NCI-H1092 (cell line): ENCODE data around the gene MEGF8.

Source experiments
- DNase-seq: peaks from one replicate; lab custom pipeline; 2025; lab: John Stamatoyannopoulos, UW

MEGF8 gene

DNA sequence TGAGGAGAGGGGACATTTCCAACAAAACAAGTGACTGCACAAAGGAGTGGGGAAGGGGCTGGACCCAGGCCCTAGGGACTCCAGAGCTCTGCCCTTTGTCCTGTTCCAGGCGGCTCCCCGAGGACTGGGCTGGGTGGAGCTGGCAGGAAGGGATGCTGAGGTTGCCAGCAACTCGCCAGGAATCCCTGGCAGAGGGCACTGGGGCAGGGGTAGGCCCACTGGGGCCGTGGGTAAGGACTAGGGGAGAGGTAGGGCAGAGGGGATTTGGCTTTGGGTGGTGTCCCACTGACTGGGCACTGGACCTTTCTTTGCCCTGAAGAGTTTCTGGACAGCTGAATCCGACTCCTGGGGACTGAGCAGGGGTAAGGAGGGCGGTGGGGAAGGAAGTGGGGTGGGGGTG is 93.9 kb downstream of the MEGF8 start:
- DNase-seq = no peak

DNA sequence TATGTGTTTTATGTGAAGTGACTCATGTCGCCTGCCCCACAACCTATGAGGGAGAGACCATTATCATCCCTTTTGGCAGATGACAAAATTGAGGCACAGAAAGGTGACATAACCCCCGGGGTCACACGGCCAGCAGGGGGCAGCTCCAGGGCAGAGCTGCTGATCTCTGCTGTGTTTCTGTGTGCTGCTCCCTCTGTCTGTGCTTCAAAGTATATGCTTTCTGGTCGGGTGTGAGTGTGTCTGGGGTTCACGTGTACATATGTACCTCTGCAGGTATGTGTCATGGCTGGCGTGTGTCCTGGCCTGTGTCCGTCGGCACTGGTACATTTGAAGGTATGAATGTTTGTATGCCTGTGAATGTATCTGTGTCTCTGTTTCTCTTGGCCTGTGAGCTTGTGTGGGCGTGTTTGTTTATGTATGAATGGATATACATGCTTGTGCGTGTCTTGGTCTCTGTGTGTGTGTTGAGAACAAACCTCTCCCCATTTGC is 94.7 kb downstream of the MEGF8 start:
- DNase-seq = no peak

DNA sequence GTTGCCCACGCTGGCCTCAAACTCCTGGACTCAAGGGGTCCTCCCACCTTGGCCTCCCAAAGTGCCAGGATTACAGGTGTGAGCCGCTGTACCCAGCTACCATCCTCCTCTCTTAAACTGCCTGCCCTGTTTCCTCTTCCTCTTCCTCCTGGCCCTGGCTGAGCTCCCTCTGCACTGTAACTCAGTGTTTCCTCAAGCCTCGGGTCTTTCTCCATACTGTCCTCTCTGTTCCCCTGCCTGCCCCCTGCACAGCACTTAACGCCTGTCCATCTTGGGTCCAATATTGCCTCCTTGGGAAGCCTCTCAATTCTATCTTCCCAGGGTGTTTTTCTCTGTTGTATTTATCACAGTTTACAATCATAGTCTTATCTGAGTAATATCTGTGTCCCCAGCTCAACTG is 95.7 kb downstream of the MEGF8 start:
- DNase-seq = no peak

DNA sequence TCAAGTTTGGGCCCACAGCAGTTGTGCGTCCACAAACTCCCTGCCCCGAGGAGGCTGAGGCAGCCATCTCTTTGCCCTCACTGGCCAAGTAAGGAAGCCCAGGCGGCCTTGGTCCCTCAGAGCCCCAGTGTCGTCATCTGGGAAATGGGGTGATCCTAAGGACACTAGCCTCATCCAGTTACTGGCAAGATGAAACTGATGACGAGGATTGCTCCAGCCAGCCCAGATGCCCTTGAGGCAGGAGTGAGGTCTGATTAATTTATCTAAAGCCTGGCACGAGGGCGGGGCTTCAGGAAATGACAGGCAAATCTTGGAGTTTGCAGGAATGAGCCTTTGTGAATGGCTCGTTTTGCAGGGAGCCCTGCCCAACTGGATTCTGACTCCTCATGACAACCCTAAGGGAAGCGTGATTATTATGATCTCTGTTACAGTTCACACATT is 96.2 kb downstream of the MEGF8 start:
- no peak for DNase-seq

DNA sequence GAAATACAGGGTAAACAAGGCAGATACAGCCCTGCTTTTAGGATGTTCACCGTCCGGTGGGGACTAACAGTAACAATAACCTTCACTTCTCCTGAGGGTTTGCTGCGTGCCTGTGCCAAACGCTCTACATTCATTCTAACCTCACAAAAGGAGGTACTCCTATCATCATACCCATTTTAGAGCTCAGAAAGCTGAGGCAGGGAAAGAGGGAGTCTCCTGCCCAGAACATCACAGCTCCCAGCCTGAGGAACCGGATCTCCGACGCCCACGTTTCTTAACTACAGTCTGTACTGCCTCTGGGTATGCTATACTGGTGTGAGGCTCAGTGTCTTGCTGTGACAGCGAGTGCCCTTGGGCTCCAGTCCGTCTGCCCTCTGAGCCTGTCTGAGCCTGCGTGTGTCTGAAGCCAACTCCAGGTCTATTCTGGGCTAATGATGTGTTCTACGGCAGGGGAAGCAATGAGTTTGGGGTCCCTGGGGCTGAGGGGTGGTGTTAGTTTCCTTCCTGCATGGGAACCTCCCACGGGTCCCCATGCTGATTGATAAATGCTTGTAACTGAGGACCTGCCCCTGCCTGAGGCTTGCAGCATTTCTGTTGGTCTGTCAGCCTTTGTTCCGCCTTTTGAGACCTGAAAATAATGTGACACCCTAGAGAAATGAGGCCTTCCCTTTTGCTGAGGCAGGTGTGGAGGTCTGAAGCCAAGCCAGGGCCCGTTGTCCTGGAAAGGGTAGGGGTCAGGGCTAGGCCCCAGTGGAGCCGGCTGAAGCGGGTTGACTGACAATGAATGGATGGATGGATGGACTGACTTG is 96.9 kb downstream of the MEGF8 start:
- no peak for DNase-seq

DNA sequence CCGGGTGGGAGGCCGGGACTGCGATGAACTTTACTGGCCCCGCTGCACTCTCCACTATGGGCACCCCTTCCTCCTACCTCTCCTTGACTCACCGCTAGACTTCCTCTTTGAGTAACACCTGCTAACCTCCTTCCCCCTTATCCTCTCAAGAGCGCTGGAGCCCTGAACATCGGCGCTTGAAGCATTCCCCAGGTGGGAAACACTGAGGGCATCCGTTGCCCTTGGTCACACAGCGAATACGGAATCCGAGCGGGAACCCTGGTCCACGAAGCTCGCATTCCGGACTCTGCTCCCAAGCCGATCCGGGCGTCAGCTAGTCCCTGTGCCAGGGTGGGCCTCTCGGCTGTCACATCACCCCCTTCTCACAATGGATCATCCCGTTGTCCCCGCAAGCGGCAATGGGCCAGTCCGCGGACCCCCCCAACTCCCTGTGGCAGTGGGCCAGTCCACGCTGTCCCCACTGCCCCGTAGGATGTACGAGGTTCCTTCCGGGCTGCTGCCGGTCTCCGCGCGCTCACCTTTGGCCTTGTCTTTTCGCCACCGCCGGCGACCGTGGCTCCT is 97.5 kb downstream of the MEGF8 start:
- DNase-seq = no peak

DNA sequence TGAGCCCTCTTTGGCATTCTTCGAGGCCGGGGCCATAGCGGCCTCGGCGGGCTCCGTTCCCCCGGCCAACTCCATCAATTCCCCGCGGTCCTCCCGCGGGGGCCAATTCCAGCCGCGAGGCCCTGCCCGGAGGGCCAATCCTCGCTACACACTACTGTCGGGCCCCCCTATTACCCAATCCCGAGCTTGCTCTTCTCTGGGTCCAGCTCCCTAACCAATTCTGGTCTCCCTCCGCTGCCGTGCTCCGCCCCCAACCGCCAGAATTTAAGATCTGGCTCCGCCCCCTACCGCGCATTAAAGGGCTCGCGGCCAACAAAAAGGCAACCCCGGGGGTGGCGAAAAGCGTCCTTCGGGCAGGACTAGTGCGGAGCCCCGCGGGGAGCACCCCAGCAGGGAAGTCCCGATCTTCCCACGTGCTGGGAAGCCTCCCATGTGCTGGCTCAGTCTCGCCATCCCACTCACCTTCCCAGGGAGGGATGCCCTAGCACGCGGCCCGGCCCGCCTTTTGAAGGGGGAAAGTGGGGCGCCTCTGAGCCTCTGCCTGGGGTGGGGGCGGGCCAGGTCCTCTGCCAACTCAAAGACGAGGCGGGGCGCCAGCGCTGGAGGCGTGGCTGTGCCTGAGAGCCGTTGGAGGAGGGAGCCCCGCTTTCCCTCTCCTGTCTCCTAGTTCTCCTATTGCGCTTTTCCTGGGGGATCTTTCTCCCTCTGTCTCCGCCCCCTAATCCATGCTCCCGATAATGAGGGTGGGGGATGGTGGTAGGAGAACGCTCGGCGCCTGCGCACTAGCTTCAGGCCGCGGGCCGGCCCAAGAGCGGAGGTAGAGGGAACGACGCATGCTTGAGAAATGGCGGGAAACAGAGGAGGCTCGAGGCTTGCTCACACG is 98.3 kb downstream of the MEGF8 start:
- peak; percentile 69 for DNase-seq

DNA sequence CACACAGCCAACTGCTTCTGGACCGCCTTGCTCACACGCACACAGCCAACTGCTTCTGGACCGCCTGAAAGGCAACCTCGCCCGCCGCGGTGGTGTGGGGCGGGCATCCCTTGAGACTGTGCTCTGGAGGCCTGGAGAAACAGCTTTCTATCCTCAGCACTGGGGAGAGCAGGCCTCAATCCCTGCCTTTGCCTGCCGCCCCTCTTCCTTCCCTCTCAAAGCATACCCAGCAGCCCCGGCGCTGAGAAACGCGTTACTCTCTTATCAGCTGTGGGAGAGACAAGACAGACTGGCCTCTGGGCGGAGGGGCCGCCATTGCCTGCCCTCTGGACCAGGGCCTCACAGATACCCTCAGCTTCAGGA is 98.9 kb downstream of the MEGF8 start:
- no peak for DNase-seq

DNA sequence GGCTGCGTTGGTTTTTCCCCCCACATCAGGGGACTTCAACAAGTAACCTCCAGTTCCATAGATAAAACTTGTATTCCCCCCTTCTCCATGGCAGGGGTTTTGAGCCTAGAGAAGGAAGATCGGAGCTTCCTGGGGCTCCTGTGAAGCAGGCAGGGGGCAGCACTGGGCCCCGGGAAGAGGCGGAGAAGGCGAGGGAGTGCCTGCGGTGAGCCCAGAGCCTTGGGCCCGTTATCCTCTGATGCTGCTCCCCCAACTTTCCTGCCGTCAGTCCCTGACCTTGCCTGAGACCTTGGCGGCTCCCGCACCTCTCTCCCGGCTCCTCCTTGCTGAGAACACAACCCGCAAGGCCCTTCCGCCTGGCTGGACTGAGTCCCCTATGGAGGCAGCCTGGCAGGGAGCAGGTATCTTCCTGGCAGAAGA is 99.3 kb downstream of the MEGF8 start:
- no peak for DNase-seq

DNA sequence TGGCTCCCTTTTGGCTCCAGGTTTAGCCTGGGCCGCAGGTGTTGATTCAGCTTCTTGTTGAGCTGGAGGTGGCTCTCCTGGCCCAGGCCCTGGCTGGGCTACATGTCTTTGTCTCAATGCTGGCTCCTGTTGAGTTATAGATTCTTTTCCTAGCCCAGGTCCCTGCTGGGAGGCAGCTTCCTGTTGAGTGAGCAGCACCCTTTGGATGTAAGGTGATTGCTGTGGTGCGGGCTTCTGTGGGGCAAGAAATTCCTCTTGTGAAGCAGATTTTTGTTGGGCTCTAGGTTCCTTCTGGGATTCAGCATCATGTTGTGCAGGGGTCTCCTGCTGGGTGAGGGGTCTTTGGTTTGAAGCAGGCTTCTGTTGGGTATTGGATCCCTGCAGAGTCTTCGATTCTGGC is 101.2 kb downstream of the MEGF8 start:
- peak; percentile 11 for DNase-seq

DNA sequence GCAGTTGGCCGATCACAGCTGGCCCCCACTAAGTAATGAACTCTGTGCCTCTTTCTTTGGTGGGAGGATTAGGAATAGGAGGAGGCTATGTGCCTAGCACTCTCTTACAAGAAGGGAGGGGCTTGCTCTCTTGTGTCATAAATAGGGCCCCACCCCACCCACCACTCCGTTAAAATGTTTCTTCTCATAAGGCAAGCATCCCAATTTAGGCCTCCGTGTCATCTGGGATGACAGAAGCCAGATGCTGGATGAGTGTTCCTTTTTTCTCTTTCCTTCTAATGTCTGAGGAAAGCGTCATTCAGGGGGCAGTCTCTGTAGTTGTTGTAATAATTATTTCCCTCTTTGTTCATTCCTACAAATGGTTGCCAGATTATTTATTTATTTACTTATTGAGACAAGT is 101.9 kb downstream of the MEGF8 start, which contains the start of gene LIPE:
LIPE (minus strand) TSS at position 76 of the 400 bp plus-strand sequence. CDS start 239 bp downstream, outside the sequence.
- DNase-seq = no peak
